ENCODE measurements around the gene OR10C1.
"Not testable (repeated sequence)": the region's sequence is repeated elsewhere in the genome, so short reads cannot be mapped to it uniquely, and the experiment has no call there.

The OR10C1 gene

GRCh38 chr6:29442719-29443118 lies 3.6 kb downstream of the OR10C1 start:
- no peak overlapping the region for H3K4me3 ChIP-seq (ENCODE audit: low read depth in 1 of 2, low read length in 2 of 2)
- no peaks in the 10 kb centered on the region for H4K20me1 ChIP-seq (ENCODE audit: insufficient read depth, low read length)
- H3K4me1 ChIP-seq (ENCODE audit: insufficient read depth, low read length): no peaks in the 10 kb centered on the region
- H3K27ac ChIP-seq (ENCODE audit: low read length): no peak overlapping the region
- no peaks in the 10 kb centered on the region for H3K36me3 ChIP-seq (ENCODE audit: insufficient read depth, low read length)
- H2AFZ ChIP-seq (ENCODE audit: low read depth, low read length): no peak overlapping the region
- H3K9ac ChIP-seq (ENCODE audit: low read depth, low read length): no peak overlapping the region
- H3K79me2 ChIP-seq (ENCODE audit: insufficient read depth, low read length): no peaks in the 10 kb centered on the region
- TF ChIP-seq CTCF (IDR thresholded peaks at IDR 0.05; ENCODE audit: borderline replicate concordance, extremely low read depth, low read length, poor library complexity, severe bottlenecking) (no peak), EZH2 (IDR thresholded peaks at IDR 0.05; ENCODE audit: borderline replicate concordance, low read depth, low read length, severe bottlenecking) (no peak)
- no peak overlapping the region for H3K4me2 ChIP-seq (ENCODE audit: insufficient read depth, low read length)
- ATAC-seq (ENCODE audit: insufficient read depth, low read depth) (no peak), DNase-seq (no peak)
- no peaks in the 10 kb centered on the region for H3K9me3 ChIP-seq (ENCODE audit: insufficient read depth, low read length, severe bottlenecking)
- H3K27me3 ChIP-seq (ENCODE audit: insufficient read depth, low read length, poor library complexity): no peaks in the 10 kb centered on the region

GRCh38 chr6:29444031-29444430 lies 4.9 kb downstream of the OR10C1 start:
- not testable (repeated sequence) for H3K27ac ChIP-seq (ENCODE audit: low read length); H3K9me3 ChIP-seq (ENCODE audit: insufficient read depth, low read length, severe bottlenecking); H3K79me2 ChIP-seq (ENCODE audit: insufficient read depth, low read length); H3K4me2 ChIP-seq (ENCODE audit: insufficient read depth, low read length); H3K4me1 ChIP-seq (ENCODE audit: insufficient read depth, low read length); H3K27me3 ChIP-seq (ENCODE audit: insufficient read depth, low read length, poor library complexity); DNase-seq; H3K4me3 ChIP-seq (ENCODE audit: low read depth in 1 of 2, low read length in 2 of 2); H3K9ac ChIP-seq (ENCODE audit: low read depth, low read length); ATAC-seq (ENCODE audit: insufficient read depth, low read depth); H3K36me3 ChIP-seq (ENCODE audit: insufficient read depth, low read length); H2AFZ ChIP-seq (ENCODE audit: low read depth, low read length); H4K20me1 ChIP-seq (ENCODE audit: insufficient read depth, low read length)

- H3K36me3 ChIP-seq (ENCODE audit: insufficient read depth, low read length): no peaks in the 10 kb centered on the region
- no peak overlapping the region for H3K4me3 ChIP-seq (ENCODE audit: low read depth in 1 of 2, low read length in 2 of 2)
- no peaks in the 10 kb centered on the region for H3K27me3 ChIP-seq (ENCODE audit: insufficient read depth, low read length, poor library complexity)
- no peaks in the 10 kb centered on the region for H3K79me2 ChIP-seq (ENCODE audit: insufficient read depth, low read length)
- no peaks in the 10 kb centered on the region for H3K9me3 ChIP-seq (ENCODE audit: insufficient read depth, low read length, severe bottlenecking)
- TF ChIP-seq CTCF (IDR thresholded peaks at IDR 0.05; ENCODE audit: borderline replicate concordance, extremely low read depth, low read length, poor library complexity, severe bottlenecking) (no peak), EZH2 (IDR thresholded peaks at IDR 0.05; ENCODE audit: borderline replicate concordance, low read depth, low read length, severe bottlenecking) (no peak)
- no peak overlapping the region for H3K9ac ChIP-seq (ENCODE audit: low read depth, low read length)
- DNase-seq (no peak), ATAC-seq (ENCODE audit: insufficient read depth, low read depth) (no peak)
- H3K27ac ChIP-seq (ENCODE audit: low read length): no peak overlapping the region
- no peak overlapping the region for H3K4me2 ChIP-seq (ENCODE audit: insufficient read depth, low read length)
- H3K4me1 ChIP-seq (ENCODE audit: insufficient read depth, low read length): no peaks in the 10 kb centered on the region
- H4K20me1 ChIP-seq (ENCODE audit: insufficient read depth, low read length): no peaks in the 10 kb centered on the region
- H2AFZ ChIP-seq (ENCODE audit: low read depth, low read length): no peak overlapping the region
These were observed 8.6 kb downstream of the OR10C1 start for GRCh38 chr6:29447670-29448069.

- DNase-seq (no peak), ATAC-seq (ENCODE audit: insufficient read depth, low read depth) (no peak)
- Histone ChIP-seq H2AFZ (ENCODE audit: low read depth, low read length) (no peak overlapping the region), H3K27me3 (ENCODE audit: insufficient read depth, low read length, poor library complexity) (peaks cover 2% of the 10 kb centered on the region), H4K20me1 (ENCODE audit: insufficient read depth, low read length) (no peaks in the 10 kb centered on the region), H3K79me2 (ENCODE audit: insufficient read depth, low read length) (no peaks in the 10 kb centered on the region), H3K4me2 (ENCODE audit: insufficient read depth, low read length) (no peak overlapping the region), H3K27ac (ENCODE audit: low read length) (no peak overlapping the region), H3K9ac (ENCODE audit: low read depth, low read length) (no peak overlapping the region), H3K4me1 (ENCODE audit: insufficient read depth, low read length) (no peaks in the 10 kb centered on the region), H3K9me3 (ENCODE audit: insufficient read depth, low read length, severe bottlenecking) (no peaks in the 10 kb centered on the region), H3K4me3 (ENCODE audit: low read depth in 1 of 2, low read length in 2 of 2) (no peak overlapping the region), H3K36me3 (ENCODE audit: insufficient read depth, low read length) (no peaks in the 10 kb centered on the region)
- TF ChIP-seq CTCF (IDR thresholded peaks at IDR 0.05; ENCODE audit: borderline replicate concordance, extremely low read depth, low read length, poor library complexity, severe bottlenecking): no peak
- TF ChIP-seq EZH2 (IDR thresholded peaks at IDR 0.05; ENCODE audit: borderline replicate concordance, low read depth, low read length, severe bottlenecking): no peak
These were observed 12.5 kb downstream of the OR10C1 start for GRCh38 chr6:29451471-29452193.

All from DND-41 (cell line).